NB4 (cell line): ENCODE measurements around the gene FAM83G.
"Not testable (repeated sequence)": the region's sequence is repeated elsewhere in the genome, so short reads cannot be mapped to it uniquely, and the experiment has no call there.

Source experiments
- MYC ChIP-seq: IDR thresholded peaks from 2 replicates; pipeline ENCODE4 v1.6.1; 2011; ENCODE audit warnings: low read depth, low read length
- POLR2A ChIP-seq: IDR thresholded peaks from 2 replicates; pipeline ENCODE4 v1.6.1; 2011; ENCODE audit warnings: mild to moderate bottlenecking; ENCODE audit not compliant: insufficient read length; ENCODE audit errors: extremely low read depth
- TF ChIP-seq, protein P1 (sequence below): IDR thresholded peaks from one replicate; pipeline ENCODE4 v1.5.1; 2012; ENCODE audit warnings: low read depth, low read length
- TF ChIP-seq, protein P2 (sequence below): IDR thresholded peaks from 2 replicates; pipeline ENCODE4 v1.6.1; 2011; ENCODE audit warnings: low read depth, low read length

- TF ChIP-seq, protein P1, sequence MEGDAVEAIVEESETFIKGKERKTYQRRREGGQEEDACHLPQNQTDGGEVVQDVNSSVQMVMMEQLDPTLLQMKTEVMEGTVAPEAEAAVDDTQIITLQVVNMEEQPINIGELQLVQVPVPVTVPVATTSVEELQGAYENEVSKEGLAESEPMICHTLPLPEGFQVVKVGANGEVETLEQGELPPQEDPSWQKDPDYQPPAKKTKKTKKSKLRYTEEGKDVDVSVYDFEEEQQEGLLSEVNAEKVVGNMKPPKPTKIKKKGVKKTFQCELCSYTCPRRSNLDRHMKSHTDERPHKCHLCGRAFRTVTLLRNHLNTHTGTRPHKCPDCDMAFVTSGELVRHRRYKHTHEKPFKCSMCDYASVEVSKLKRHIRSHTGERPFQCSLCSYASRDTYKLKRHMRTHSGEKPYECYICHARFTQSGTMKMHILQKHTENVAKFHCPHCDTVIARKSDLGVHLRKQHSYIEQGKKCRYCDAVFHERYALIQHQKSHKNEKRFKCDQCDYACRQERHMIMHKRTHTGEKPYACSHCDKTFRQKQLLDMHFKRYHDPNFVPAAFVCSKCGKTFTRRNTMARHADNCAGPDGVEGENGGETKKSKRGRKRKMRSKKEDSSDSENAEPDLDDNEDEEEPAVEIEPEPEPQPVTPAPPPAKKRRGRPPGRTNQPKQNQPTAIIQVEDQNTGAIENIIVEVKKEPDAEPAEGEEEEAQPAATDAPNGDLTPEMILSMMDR, result not testable (repeated sequence)
- TF ChIP-seq POLR2A, MYC: not testable (repeated sequence)
- TF ChIP-seq, protein P2, sequence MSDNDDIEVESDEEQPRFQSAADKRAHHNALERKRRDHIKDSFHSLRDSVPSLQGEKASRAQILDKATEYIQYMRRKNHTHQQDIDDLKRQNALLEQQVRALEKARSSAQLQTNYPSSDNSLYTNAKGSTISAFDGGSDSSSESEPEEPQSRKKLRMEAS, result not testable (repeated sequence)
Observed at GRCh38 chr17:19040350-19040749, 35.8 kb upstream of the FAM83G start.
